Activated T-helper 9 cell treated with anti-CD3 and anti-CD28 coated beads, Interleukin-2, amount 50 U/mL, for 16 hours (primary cell): Measurements from ENCODE around the gene CYB561A3.
"Not testable (repeated sequence)": the region's sequence is repeated elsewhere in the genome, so short reads cannot be mapped to it uniquely, and the experiment has no call there.

Experiments
- DNase-seq: peaks from one replicate; pipeline ENCODE4 v3.0.0-alpha.2; 2020; ENCODE audit warnings: low read depth

Gene CYB561A3

DNA sequence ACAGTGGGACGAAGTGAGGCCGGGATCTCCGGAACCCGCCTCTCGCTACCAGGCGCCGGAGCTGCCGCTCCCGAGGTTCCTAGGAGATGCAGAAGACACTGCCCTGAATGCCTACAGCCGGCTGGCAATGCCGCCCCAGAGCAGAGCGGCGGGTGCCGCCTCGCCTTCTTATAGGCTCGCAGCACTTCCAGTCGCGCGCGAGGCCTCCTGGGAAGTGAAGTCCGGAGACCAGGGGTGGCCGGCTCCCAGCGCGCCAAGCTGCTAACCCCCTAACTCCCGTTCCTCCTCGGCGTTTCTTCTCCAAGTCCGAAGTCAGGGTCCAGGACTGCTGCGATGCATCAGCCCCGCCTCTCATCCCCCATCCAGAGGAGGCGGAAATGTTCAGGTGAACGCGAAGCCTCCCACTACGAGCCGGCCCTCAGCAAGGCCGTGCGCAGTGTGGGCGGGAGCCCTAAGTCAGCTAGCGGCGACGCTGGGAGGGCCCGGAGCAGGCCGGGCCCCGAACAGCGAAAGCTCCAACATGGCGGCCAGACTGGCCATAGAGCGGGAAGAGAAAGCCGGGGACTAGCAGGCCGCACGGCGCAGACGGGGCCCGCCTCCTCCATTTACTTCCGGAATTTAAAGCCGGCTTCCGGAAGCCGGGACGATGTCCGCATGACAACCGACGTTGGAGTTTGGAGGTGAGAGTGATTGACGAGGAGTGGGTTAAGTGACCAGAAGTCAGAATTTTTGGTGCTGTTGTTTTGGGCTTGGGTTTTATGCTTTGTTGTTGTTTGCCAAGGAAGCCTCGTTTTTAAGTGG is at the start of gene CYB561A3, which contains the start of gene TMEM138:
Gene CYB561A3, minus strand, starts transcription at position 142 of the 801 bp plus-strand sequence. CDS start 5,169 bp downstream, outside the sequence.
Gene TMEM138, plus strand, starts transcription at position 634 of the 801 bp plus-strand sequence. CDS start 2,017 bp downstream, outside the sequence.
- DNase-seq = peak; percentile 83

- DNase-seq = no peak
Observed at GRCh38 chr11:61406991-61407728, 45.5 kb upstream of the CYB561A3 start.

- no peak for DNase-seq
Observed at GRCh38 chr11:61406067-61406466, 44.4 kb upstream of the CYB561A3 start.

- DNase-seq = no peak
Observed at GRCh38 chr11:61404641-61405040, 43.0 kb upstream of the CYB561A3 start.

- no peak for DNase-seq
Observed at GRCh38 chr11:61404103-61404502, 42.4 kb upstream of the CYB561A3 start.

GRCh38 chr11:61403658-61404057 is 42.0 kb upstream of the CYB561A3 start:
- no peak for DNase-seq

DNA sequence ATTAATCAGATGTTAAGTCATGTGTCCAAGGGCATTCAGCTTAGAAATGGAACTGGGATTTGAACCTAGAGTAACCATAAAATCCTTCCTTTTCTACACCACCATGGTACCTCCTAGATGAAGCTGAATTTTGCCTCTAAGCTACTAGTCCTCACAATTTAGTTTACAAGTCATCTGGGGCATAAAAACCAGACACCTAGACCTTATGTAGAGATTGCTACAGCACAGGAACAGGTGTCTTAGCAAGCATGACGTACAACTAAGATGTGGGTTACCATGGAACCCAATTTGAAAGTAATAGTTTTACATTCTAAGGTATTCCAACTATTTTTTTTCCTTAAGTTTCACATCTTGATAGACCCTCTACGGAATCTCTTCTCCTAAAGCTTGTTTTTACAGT is 39.9 kb upstream of the CYB561A3 start:
- no peak for DNase-seq

GRCh38 chr11:61401173-61401572 is 39.5 kb upstream of the CYB561A3 start:
- no peak for DNase-seq

- no peak for DNase-seq
Observed at GRCh38 chr11:61392981-61393595, 31.4 kb upstream of the CYB561A3 start.

DNA sequence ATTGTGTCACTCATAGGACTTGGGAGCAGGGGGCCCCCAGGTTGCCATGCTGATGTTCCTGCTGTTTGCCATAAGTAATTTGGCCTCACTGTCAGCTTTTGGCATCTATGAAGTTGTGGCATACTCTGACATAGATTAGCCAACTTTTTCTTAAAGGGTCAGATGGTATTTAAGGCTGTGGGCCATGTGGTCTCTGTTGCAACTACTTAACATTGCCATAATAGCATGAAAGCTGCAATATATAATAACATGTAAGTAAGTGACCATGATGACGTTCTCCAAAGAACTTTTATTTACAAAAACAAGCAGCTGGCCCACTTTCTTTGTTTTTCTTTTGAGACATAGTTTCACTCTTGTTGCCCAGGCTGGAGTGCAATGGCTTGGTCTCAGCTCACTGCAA is 28.5 kb upstream of the CYB561A3 start:
- DNase-seq = no peak

DNA sequence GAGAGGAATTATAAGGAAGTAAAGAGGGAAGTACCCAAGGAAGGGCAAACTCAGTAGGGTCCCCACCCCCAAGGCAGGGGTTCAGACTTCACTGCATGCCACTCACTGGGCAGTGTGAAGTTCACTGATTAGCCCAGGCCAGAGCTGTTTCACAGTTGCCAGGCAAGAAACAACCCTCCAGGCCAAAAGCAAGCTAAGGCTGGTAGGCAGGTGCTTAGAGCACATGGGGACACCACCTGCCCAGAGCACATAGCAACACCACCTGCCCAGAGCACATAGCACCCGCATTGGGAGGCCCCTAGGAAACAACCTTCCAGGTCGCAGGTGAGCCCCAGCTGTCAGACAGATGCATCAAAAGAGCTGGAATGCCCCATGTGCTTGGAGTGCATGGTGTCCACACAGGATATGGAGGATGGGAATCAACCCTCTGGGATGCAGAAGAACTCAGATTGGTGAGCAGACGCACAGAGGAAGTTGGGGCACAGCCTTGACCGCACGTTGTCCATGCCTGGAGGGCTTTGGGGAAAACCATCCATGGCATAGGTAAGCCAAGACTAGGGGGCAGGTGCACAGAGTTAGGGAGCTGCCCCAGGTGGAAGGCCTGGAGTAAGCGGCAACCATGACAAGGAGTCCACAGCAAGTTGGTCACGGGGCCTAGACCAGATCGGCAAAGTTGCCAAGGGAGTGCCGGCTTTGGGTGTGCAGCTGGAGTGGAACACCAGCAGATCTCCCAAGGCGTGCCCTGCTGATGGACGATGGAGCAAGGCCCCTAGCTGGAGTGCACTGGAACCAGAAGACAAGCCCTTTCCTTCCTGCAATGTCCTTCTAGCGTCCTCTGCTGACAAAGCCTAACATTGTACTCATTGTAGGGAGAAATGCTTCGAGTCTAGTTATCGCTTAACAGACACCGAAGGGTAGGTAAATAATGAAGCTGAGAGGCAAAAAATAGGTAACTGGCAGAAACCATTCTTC is 22.9 kb upstream of the CYB561A3 start:
- DNase-seq = no peak

GRCh38 chr11:61383859-61384258 is 22.2 kb upstream of the CYB561A3 start:
- DNase-seq = not testable (repeated sequence)

GRCh38 chr11:61380884-61381283 is 19.2 kb upstream of the CYB561A3 start:
- DNase-seq = no peak

- DNase-seq = no peak
Observed at GRCh38 chr11:61378713-61379313, 17.1 kb upstream of the CYB561A3 start.

GRCh38 chr11:61377461-61378160 is 15.9 kb upstream of the CYB561A3 start:
- no peak for DNase-seq

GRCh38 chr11:61375761-61376108 is 14.1 kb upstream of the CYB561A3 start:
- no peak for DNase-seq

GRCh38 chr11:61372659-61373420 is 11.2 kb upstream of the CYB561A3 start:
- DNase-seq = no peak

DNA sequence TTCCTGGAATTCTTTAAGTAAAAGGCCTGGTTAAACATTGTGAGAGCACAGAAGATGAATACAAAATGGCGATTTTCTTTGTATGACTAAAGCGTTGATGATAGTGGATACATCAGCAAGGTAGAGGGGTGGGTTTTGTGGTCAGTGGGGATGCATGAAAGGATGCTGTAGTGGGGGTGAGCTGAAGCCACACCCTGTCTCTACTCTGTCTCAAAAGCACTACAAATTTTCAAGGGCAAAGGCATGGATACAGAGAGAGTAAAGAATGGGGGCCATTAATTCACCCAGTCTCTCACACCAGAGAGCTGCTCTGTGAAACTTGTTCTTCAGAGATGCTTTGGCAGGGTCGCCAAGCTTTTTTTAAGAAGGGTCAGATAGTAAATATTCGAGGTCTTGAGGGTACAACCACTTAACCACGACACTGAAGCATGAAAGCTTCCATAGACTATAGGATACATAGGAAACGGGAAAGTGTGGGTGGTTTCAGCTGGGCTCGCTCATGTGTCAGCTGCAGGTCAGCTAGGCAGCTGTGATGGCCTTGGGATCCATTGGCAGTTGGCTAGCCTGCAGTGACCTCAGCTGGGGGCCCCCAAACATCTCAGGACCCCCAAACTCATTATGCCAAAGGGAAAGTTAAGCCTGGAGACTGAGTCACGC is 8.8 kb upstream of the CYB561A3 start:
- no peak for DNase-seq
